ENCODE data around the gene ZNF318.

DNA sequence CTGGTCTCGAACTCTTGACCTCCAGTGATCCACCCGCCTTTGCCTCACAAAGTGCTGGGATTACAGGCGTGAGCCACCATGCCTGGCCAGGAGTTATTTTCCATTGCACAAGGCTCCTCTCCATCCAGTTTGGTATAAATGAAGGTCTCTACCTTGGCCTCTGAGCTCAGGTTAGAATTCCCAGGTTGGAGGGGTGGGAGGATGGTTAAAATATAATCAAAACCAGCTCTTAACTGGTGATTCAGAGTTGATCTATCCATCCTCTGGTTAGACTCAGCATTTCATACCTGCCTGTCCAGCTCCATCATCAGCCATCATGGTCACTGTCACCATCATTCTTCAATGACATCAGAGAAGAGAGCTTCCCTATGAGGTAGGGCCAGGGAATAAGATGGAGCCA is 74.0 kb downstream of the ZNF318 start:
- TF ChIP-seq POLR2AphosphoS5 (IDR thresholded peaks at IDR 0.05; ENCODE audit: low read depth, low read length), result no peak
- TF ChIP-seq POU2F2 (IDR thresholded peaks at IDR 0.05; ENCODE audit: low read depth, low read length), result no peak
